Muscle layer of duodenum (tissue), 2 donors: ENCODE results near the gene TLE7.

ENCODE experiments used
- H3K27ac ChIP-seq: one replicate; pipeline ENCODE4 v1.7.0; 2013; ENCODE audit warnings: mild to moderate bottlenecking, low read length
- H3K27me3 ChIP-seq: one replicate; pipeline ENCODE4 v1.7.0; 2013; ENCODE audit warnings: low read depth, mild to moderate bottlenecking, control low read depth, low read length
- H3K36me3 ChIP-seq, 2 donors: one replicate each; pipeline ENCODE4 v1.7.0; 2013; ENCODE audit warnings: low read length in 2 of 2, control low read depth in 1 of 2, mild to moderate bottlenecking in 1 of 2; ENCODE audit not compliant: insufficient read depth in 2 of 2, control insufficient read depth in 1 of 2
- H3K4me1 ChIP-seq, 2 donors: one replicate each; pipeline ENCODE4 v1.7.0; 2013; ENCODE audit warnings: low read length in 2 of 2, mild to moderate bottlenecking in 2 of 2, control low read depth in 1 of 2, moderate library complexity in 1 of 2; ENCODE audit not compliant: insufficient read depth in 2 of 2, control insufficient read depth in 1 of 2
- H3K4me3 ChIP-seq, 2 donors: one replicate each; pipeline ENCODE4 v1.7.0; 2013; ENCODE audit warnings: low read length in 2 of 2, low read depth in 1 of 2, mild to moderate bottlenecking in 1 of 2
- H3K9me3 ChIP-seq, 2 donors: one replicate each; pipeline ENCODE4 v1.7.0; 2013; ENCODE audit warnings: low read length in 2 of 2, control low read depth in 1 of 2, mild to moderate bottlenecking in 1 of 2; ENCODE audit not compliant: control insufficient read depth in 1 of 2
- donor health status: healthy.

Gene TLE7

DNA sequence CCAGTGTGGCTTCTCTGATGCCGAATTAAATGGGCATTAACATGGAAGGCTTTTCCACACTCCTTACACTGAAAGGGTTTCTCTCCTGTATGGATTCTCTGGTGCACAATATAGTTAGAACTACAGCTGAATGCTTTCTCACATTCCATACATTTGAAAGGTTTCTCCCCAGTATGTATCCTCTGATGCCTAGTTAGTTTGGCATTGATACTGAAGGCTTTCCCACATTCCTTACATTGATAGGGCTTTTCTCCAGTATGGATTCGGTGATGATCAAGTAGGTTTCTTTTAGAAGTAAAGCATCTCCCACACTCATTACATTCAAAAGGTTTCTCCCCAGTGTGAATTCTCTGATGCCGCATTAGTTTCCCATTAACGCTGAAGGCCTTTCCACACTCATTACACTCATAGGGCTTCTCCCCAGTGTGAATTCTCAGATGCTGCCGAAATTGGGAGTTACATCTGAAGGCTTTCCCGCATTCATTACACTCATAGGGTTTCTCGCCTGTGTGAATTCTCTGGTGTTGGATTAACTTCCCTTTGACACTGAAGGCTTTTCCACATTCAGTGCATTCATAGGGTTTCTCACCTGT lies 6.5 kb upstream of the TLE7 start:
- no peaks in the 10 kb centered on the region for H3K27me3 ChIP-seq
- peaks cover 63 to 95% of the 10 kb centered on the region in 2 donors for H3K9me3 ChIP-seq
- H3K4me1 ChIP-seq: no peaks in the 10 kb centered on the region
- no peak overlapping the region for H3K27ac ChIP-seq
- peak overlapping the region; percentile 49 to 57 for H3K4me3 ChIP-seq
- H3K36me3 ChIP-seq: peaks cover 45 to 59% of the 10 kb centered on the region in 2 donors

DNA sequence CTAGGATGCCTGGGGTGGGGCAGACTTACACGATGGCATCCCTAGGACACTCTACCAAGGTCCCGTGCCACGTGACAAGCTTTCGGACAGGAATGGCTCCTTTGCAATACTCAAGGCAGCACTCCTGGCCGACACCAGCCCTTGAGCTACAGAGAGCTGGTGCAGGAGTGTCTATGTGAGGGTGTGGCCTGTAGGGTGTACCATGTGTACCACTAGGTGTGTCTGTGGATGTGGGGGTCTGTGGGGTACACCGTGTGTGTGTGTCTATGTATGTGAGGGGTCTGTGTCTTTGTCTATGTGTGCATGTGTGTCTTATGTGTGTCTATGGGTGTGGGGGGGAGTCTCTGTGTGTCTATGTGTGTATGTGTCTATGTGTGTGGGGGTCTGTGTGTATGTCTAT lies 1.9 kb upstream of the TLE7 start:
- Histone ChIP-seq H3K27me3 (no peaks in the 10 kb centered on the region), H3K4me1 (no peaks in the 10 kb centered on the region), H3K9me3 (peaks cover 22 to 70% of the 10 kb centered on the region in 2 donors), H3K4me3 (no peak overlapping the region), H3K27ac (no peak overlapping the region), H3K36me3 (peaks cover 0 to 12% of the 10 kb centered on the region in 2 donors)

DNA sequence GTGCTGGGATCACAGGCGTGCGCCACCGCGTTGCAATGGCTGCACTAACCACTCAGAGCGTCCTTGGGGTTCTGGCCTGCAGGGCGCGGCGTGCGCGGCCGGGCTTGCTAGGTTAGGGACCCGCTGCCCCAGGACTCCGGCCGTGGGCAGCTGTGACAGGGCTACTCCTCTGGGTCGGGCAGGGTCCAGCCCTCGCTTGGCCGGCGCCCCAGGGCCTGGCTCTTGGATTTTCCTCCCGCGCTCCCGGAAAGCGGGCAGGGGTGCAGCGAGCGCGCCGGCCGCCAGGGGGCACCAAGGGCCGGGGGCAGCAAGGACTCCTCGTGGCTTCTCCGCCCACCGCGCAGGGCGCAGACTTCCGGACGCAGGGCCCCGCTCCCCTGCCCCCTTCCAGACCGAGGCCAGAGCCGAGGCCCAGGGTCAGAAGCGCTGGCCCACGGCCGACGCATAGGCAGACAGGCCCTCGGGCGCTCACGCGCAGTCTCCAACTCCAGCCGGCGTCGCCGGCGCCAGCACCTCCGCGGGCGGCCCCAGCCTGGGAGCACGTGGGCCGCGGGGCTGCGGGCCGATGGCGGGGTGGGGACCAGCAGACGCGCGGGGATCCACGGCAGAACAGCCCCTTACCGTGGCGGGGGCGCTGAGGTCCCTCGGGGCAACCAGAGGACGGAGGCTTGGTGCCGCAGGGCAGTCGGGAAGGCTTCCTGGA lies 355 bp downstream of the TLE7 start:
- Histone ChIP-seq H3K4me1 (no peaks in the 10 kb centered on the region), H3K27me3 (no peaks in the 10 kb centered on the region), H3K9me3 (peaks cover 9 to 50% of the 10 kb centered on the region in 2 donors), H3K36me3 (no peaks in the 10 kb centered on the region), H3K27ac (no peak overlapping the region), H3K4me3 (peak overlapping the region in 1 of 2 donors; percentile 26)

DNA sequence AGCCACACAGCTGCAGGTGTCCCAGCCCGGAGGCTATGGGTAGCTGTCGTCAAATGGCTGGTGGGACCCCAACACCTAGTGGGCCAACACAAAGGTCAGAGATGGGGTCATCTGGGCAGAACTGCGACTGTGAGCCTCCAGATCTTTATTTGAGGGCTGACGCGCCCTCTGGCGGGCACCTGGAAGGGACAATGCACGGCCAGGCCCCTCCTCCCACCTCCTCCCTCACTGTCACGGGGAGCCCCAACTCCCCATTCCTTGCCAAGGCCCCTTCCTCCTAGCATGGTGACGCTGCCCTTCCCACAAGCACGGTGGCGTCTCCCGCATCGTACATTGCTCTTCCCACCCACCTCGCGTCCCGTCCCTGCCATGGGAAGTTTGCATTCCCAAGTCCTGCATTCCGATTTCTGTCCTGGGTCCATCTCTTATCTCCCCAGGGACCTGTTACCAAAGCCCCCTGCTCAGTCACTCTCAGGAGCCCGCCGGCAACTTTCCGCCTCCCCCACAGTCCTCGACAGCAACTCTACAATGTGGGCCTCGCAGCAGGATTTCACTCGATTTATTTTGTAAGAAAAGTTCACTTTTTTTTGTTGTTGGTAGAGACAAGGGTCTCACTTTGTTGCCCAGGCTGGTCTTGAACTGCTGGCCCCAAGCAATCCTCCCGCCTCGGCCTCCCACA lies 1.0 kb downstream of the TLE7 start:
- peaks cover 6 to 43% of the 10 kb centered on the region in 2 donors for H3K9me3 ChIP-seq
- H3K4me3 ChIP-seq: no peak overlapping the region
- no peaks in the 10 kb centered on the region for H3K27me3 ChIP-seq
- H3K36me3 ChIP-seq: no peaks in the 10 kb centered on the region
- H3K4me1 ChIP-seq: no peaks in the 10 kb centered on the region
- H3K27ac ChIP-seq: no peak overlapping the region

DNA sequence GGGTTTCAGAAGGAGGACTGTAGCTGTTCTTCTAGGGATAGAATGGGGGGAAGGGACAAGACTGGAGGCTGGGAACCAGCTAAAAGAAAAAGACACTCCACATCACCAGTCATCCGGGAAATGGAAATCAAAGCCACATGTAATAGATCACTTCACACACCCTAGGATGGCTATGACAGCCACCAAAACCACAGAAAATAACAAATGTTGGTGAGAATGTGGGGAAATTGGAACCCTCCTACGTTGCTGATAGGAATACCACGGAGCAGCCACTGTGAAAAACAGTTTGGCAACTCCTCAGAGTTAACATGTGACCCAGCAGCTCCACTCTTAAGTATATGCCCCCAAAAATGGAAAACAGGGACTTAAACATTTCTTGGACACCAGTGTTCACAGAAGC lies 2.3 kb downstream of the TLE7 start:
- Histone ChIP-seq H3K4me3 (no peak overlapping the region), H3K36me3 (no peaks in the 10 kb centered on the region), H3K27me3 (no peaks in the 10 kb centered on the region), H3K4me1 (no peaks in the 10 kb centered on the region), H3K9me3 (peaks cover 0 to 30% of the 10 kb centered on the region in 2 donors), H3K27ac (no peak overlapping the region)

DNA sequence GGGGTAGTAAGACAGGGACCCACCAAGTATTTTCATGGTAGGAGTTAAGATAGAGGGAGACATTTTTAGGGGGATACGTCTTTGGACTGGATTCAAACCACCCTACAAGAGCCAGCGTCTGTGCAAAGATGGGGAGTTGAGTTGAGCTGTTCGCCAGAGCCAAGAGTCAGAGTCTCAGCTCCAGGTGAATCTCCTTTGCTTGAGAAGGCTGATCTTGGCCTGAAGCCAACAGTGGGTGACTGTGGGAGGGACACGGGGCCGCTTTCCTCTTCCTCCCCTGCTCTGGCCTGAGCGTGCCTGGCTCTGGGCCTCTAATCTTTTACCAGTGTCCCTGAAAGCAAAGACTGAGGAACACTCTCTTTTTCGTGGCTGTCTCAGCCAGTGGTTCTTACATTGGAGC lies 5.4 kb downstream of the TLE7 start:
- Histone ChIP-seq H3K4me3 (no peak overlapping the region), H3K27me3 (no peaks in the 10 kb centered on the region), H3K4me1 (no peaks in the 10 kb centered on the region), H3K9me3 (peaks cover 0 to under 1% of the 10 kb centered on the region in 2 donors), H3K36me3 (no peaks in the 10 kb centered on the region), H3K27ac (no peak overlapping the region)

DNA sequence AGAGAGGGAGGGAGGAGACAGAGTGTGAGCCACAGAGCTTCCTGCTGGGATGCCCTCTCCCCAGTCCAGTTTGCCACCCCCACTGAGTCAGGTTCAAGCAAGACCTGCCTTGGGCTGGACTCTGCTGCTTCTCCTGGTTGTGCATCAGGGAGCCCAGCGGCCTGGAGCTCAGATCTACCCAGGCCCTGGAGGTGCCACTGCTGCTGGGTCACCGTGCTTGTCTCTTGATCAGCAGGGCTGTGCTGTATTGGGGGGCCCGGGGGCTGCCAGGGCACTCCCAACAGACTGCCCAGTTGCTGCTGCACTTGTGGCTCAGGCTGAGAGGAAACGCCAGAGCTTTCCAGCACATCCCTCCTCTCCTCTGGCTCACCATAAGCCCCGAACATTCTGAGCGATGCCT lies 8.9 kb downstream of the TLE7 start:
- H3K36me3 ChIP-seq: no peaks in the 10 kb centered on the region
- no peaks in the 10 kb centered on the region for H3K27me3 ChIP-seq
- H3K4me3 ChIP-seq: no peak overlapping the region
- H3K27ac ChIP-seq: no peak overlapping the region
- no peaks in the 10 kb centered on the region for H3K4me1 ChIP-seq
- peaks cover 0 to 6% of the 10 kb centered on the region in 2 donors for H3K9me3 ChIP-seq

DNA sequence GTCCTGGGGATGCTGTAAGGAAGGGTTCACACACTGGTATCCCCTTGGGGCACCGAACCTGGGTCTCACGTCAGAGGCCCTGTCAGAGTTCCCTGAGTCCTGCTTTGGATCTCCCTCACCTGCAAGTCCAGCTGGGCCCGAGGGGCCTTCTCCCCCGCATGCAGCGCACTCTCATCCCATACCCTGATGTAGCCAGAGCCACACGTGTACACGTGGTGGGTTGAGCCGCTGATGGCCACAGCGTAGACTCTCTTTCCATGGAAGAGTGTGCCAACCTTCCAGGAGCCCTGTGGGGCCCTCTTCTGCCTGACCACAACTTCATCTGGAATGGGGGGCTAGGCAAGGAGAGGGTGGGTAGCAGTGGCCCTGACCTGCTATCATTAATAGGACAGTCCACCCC lies 9.9 kb downstream of the TLE7 start:
- no peak overlapping the region for H3K27ac ChIP-seq
- H3K36me3 ChIP-seq: no peaks in the 10 kb centered on the region
- H3K27me3 ChIP-seq: peaks cover 1% of the 10 kb centered on the region
- peaks cover 0 to 6% of the 10 kb centered on the region in 2 donors for H3K9me3 ChIP-seq
- no peak overlapping the region for H3K4me3 ChIP-seq
- H3K4me1 ChIP-seq: no peaks in the 10 kb centered on the region

DNA sequence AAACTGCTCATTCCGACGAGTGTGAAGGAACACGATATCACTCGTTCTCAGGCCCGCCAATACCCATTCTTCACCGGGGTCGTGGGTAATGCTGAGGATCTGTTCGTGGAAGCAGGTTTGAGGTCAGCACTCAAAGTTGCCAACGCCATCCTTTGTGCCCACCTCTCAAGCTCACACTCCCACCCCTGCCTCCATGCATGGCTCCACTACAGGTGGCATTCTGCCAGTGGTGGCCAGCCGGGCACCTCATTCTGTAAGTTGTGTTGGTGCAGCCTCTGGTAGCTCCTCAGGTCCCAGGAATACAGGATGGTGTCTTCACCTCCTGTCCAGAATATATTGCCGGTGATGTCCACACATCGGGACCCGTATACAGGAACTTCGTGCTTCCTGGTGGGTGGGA lies 10.7 kb downstream of the TLE7 start:
- no peaks in the 10 kb centered on the region for H3K36me3 ChIP-seq
- H3K4me3 ChIP-seq: no peak overlapping the region
- H3K4me1 ChIP-seq: no peaks in the 10 kb centered on the region
- peaks cover 7% of the 10 kb centered on the region for H3K27me3 ChIP-seq
- no peak overlapping the region for H3K27ac ChIP-seq
- peaks cover 0 to 6% of the 10 kb centered on the region in 2 donors for H3K9me3 ChIP-seq

DNA sequence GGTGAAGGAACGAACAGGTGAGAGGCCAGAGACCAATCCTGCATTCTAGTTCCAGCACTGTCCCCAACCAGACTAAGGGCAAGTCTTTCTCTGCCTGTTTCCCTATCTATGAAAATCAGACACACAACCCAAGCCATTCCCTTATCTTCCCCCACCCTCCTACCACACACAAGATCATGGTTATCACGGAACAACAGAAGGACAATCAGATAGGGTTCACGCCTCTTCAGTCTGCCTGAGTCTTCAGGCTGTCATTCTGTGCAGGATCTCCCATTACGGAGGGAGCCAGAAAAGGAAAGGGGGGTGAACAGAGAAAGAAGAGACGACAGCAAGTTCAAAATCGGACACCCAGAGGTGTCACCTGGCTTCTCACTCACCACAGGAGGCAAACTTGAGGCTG lies 11.1 kb downstream of the TLE7 start:
- Histone ChIP-seq H3K9me3 (peaks cover 0 to 6% of the 10 kb centered on the region in 2 donors), H3K27ac (no peak overlapping the region), H3K27me3 (peaks cover 7% of the 10 kb centered on the region), H3K36me3 (no peaks in the 10 kb centered on the region), H3K4me1 (no peaks in the 10 kb centered on the region), H3K4me3 (no peak overlapping the region)

DNA sequence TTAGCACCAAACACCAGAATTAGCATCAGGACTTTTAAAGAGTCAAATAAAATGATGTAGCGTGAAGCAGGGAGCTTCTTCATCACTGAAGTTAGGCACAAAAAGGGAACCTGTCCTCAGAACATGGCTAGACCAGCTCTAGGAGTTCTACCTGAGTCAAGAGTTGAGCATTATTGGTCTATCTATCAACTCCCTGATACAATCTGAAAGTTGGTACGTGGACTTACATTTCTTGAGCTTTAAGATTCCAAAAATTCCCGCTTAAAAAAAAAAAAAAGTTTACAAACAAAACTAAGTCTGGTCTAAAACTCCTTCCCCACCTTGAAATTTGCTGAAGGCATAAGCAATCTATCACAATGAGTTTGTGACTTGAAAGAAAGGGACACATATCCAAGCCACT lies 12.3 kb downstream of the TLE7 start:
- Histone ChIP-seq H3K4me1 (no peaks in the 10 kb centered on the region), H3K4me3 (no peak overlapping the region), H3K36me3 (no peaks in the 10 kb centered on the region), H3K9me3 (peaks cover 0 to 6% of the 10 kb centered on the region in 2 donors), H3K27ac (no peak overlapping the region), H3K27me3 (peaks cover 7% of the 10 kb centered on the region)
